Medulla oblongata (tissue), 1 donor: Measurements from ENCODE around the gene SDHAF2.
"Not testable (repeated sequence)": the region's sequence is repeated elsewhere in the genome, so short reads cannot be mapped to it uniquely, and the experiment has no call there.

Source experiments
- DNase-seq: peaks from one replicate; pipeline ENCODE4 v3.0.0-alpha.2; 2015; ENCODE audit errors: extremely low spot score

Gene SDHAF2

GRCh38 chr11:61425367-61426131 lies 4.4 kb upstream of the SDHAF2 start:
- DNase-seq, result no peak

GRCh38 chr11:61429346-61429690 lies 606 bp upstream of the SDHAF2 start:
- peak; percentile 29 for DNase-seq

- not testable (repeated sequence) for DNase-seq
These were observed 915 bp downstream of the SDHAF2 start for GRCh38 chr11:61430839-61431238.

GRCh38 chr11:61437496-61437895 lies 7.6 kb downstream of the SDHAF2 start:
- DNase-seq, result no peak

- DNase-seq, result no peak
These were observed 9.7 kb downstream of the SDHAF2 start for GRCh38 chr11:61439615-61440014.

- DNase-seq, result no peak
These were observed 12.7 kb downstream of the SDHAF2 start for GRCh38 chr11:61442616-61443015.

GRCh38 chr11:61445516-61445915 lies 15.6 kb downstream of the SDHAF2 start:
- DNase-seq, result no peak

GRCh38 chr11:61446211-61446651 lies 16.3 kb downstream of the SDHAF2 start:
- peak; percentile 94 for DNase-seq

- no peak for DNase-seq
These were observed 18.0 kb downstream of the SDHAF2 start for GRCh38 chr11:61447601-61448551.

GRCh38 chr11:61448552-61448927 lies 18.6 kb downstream of the SDHAF2 start:
- DNase-seq, result no peak

- DNase-seq, result no peak
These were observed 22.9 kb downstream of the SDHAF2 start for GRCh38 chr11:61452825-61453224.

- no peak for DNase-seq
These were observed 23.8 kb downstream of the SDHAF2 start for GRCh38 chr11:61453695-61454094.

- DNase-seq, result no peak
These were observed 24.6 kb downstream of the SDHAF2 start for GRCh38 chr11:61454520-61454919.

- peak; percentile 69 for DNase-seq
These were observed 30.6 kb downstream of the SDHAF2 start for GRCh38 chr11:61460474-61460881.

GRCh38 chr11:61460986-61461385 lies 31.1 kb downstream of the SDHAF2 start:
- no peak for DNase-seq

- DNase-seq, result not testable (repeated sequence)
These were observed 37.7 kb downstream of the SDHAF2 start for GRCh38 chr11:61467602-61468001.

GRCh38 chr11:61468002-61468401 lies 38.1 kb downstream of the SDHAF2 start:
- no peak for DNase-seq

GRCh38 chr11:61472282-61472681 lies 42.4 kb downstream of the SDHAF2 start:
- no peak for DNase-seq

- peak; percentile 87 for DNase-seq
These were observed 42.9 kb downstream of the SDHAF2 start for GRCh38 chr11:61472868-61473267.

- DNase-seq, result no peak
These were observed 43.6 kb downstream of the SDHAF2 start for GRCh38 chr11:61473370-61474012.

GRCh38 chr11:61474013-61474643 lies 44.2 kb downstream of the SDHAF2 start:
- no peak for DNase-seq

- DNase-seq, result no peak
These were observed 45.5 kb downstream of the SDHAF2 start for GRCh38 chr11:61475433-61475832.
